Heart left ventricle (tissue), 16 donors: ENCODE data around the gene SLC26A1. TPM values are rescaled to one million over a fixed set of nuclear protein-coding genes. Genes with fewer than 3 reads are reported as not detected.

Source experiments
- ATAC-seq, 4 donors: fragments of 200-7000 bp; cut with Tn5 transposase; one replicate each; pipeline ENCODE4 v1.9.1; 2020 to 2022; ENCODE audit warnings: moderate library complexity in 4 of 4, mild to moderate bottlenecking in 3 of 4, moderate number of reproducible peaks in 1 of 4
- DNase-seq, 5 donors: peaks; one replicate each; pipeline ENCODE4 v3.0.0-alpha.2; 2020
- H3K27ac ChIP-seq, 12 donors: fragments of 200-600 bp; sonication (generic) in 4 of 12; one replicate each; pipeline versions ENCODE4 v1.5.0 to v1.8.0; 2016 to 2022; ENCODE audit warnings: mild to moderate bottlenecking in 2 of 12
- H3K27me3 ChIP-seq, 9 donors: fragments of 200-600 bp; sonication (generic) in 2 of 9; one replicate each; pipeline versions ENCODE4 v1.5.1 to v1.8.0; 2016 to 2022; ENCODE audit warnings: mild to moderate bottlenecking in 3 of 9
- H3K36me3 ChIP-seq, 9 donors: fragments of 200-600 bp; sonication (generic) in 2 of 9; one replicate each; pipeline versions ENCODE4 v1.5.0 to v1.8.0; 2018 to 2022; ENCODE audit warnings: mild to moderate bottlenecking in 2 of 9
- H3K4me1 ChIP-seq, 12 donors: fragments of 200-600 bp; sonication (generic) in 4 of 12; one replicate each; pipeline versions ENCODE4 v1.5.0 to v1.8.0; 2016 to 2022; ENCODE audit warnings: mild to moderate bottlenecking in 3 of 12
- H3K4me3 ChIP-seq, 12 donors: fragments of 200-600 bp; sonication (generic) in 4 of 12; one replicate each; pipeline versions ENCODE4 v1.5.0 to v1.8.0; 2017 to 2022; ENCODE audit warnings: mild to moderate bottlenecking in 9 of 12, moderate library complexity in 4 of 12
- H3K9me3 ChIP-seq, 12 donors: fragments of 200-600 bp; sonication (generic) in 4 of 12; one replicate each; pipeline versions ENCODE4 v1.5.0 to v1.8.0; 2016 to 2022; ENCODE audit warnings: mild to moderate bottlenecking in 1 of 12
- CTCF ChIP-seq, 12 donors: fragments of 200-600 bp; sonication (generic) in 4 of 12; IDR thresholded peaks; one replicate each; pipeline versions ENCODE4 v1.5.0 to v1.8.0; 2018 to 2022; ENCODE audit warnings: antibody characterized with exemption in 12 of 12, mild to moderate bottlenecking in 5 of 12
- POLR2A ChIP-seq, 2 donors: fragments of 450-650 bp; IDR thresholded peaks; one replicate each; pipeline ENCODE4 v1.6.1; 2017; ENCODE audit warnings: antibody characterized with exemption in 2 of 2, mild to moderate bottlenecking in 2 of 2, moderate library complexity in 2 of 2
- WGBS, 4 donors: extraction: QIAGEN DNeasy Blood & Tissue Kit in 2 of 4; methylation state at CpG; one replicate each; pipeline versions ENCODE4 v1.1.5 to v1.1.7; 2013 to 2018; 5-methylcytosine and 5-hydroxymethylcytosine counted together
- intact Hi-C, 10 donors: fragments of 100-400 bp; cut with DNase I; formaldehyde crosslinking; loops; one replicate each; pipeline versions ENCODE4 v1.11.1 to v1.14.2; 2022
- long read RNA-seq, 3 donors: library from polyadenylated mRNA; unstranded; transcript quantifications; one replicate each; pipeline ENCODE4 v2.0.0, GENCODE V29; 2020 to 2021
- polyA plus RNA-seq, 2 donors: library from polyadenylated mRNA; stranded (reverse); fragments of 200-250 nt; gene quantifications; one replicate each; pipeline ENCODE4 v1.2.3, GENCODE V29; 2013
- total RNA-seq, 9 donors: library from RNA; depleted of rRNA in 2 of 9; stranded (reverse); fragments of >200 nt in 2 of 9; fragmentation: NEBNext Ultra II Directional in 3 of 9; extraction: Animal tissue kit (Norgen Biotek cat#: 25700) in 3 of 9; gene quantifications; one replicate each; pipeline versions ENCODE4 v1.1.0 to v1.2.4, GENCODE V29; 2016 to 2023
- donor health status: ischemic (EF 13 %, LVEDD 7.1; RV severe dilation, severe dysfunction).
- donor health status: healthy with polysubstance abuse.
- donor health status: DM: no; HTN: yes; CAD: no.
- donor health status: DM: no; HTN: no; CAD: no.
- donor health status: ischemic (EF 25% LVEDD 6.9; RV normal size, moderate dysfunction).
- donor health status: ischemic (EF 25% LVEDD 5.7; RV mildly dilated, moderate dysfunction).
- donor health status: healthy.
- donor health status: DM: yes; HTN: yes; CAD: no.
- donor health status: ischemic (EF 35%, LVEDD 5.7; RV mildly dilated, moderate dysfunction).
- donor health status: nonischemic (EF 11% LVEDD 7.7; RV severe dilation, severe dysfunction).
- donor health status: DM: yes; HTN: yes; CAD: no.
- donor health status: PGD.
- donor health status: ischemic (EF 29% LVEDD 5.4; RV normal size, mild dysfunction).
- donor health status: nonischemic (EF 23%, LVEDD 6.1; RV moderate dilation, normal function).

Gene SLC26A1, protein sequence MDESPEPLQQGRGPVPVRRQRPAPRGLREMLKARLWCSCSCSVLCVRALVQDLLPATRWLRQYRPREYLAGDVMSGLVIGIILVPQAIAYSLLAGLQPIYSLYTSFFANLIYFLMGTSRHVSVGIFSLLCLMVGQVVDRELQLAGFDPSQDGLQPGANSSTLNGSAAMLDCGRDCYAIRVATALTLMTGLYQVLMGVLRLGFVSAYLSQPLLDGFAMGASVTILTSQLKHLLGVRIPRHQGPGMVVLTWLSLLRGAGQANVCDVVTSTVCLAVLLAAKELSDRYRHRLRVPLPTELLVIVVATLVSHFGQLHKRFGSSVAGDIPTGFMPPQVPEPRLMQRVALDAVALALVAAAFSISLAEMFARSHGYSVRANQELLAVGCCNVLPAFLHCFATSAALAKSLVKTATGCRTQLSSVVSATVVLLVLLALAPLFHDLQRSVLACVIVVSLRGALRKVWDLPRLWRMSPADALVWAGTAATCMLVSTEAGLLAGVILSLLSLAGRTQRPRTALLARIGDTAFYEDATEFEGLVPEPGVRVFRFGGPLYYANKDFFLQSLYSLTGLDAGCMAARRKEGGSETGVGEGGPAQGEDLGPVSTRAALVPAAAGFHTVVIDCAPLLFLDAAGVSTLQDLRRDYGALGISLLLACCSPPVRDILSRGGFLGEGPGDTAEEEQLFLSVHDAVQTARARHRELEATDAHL
- total RNA-seq (under 1 TPM in 4 of 9 donors, not detected in 5; 0.19 to 0.27 (median 0.25) TPM), polyA plus RNA-seq (under 1 TPM; 0.03 to 0.27 TPM)
- long read RNA-seq, donor 1 = 0 reads
- long read RNA-seq, donor 2 = 0 reads
- long read RNA-seq, donor 3 = 0 reads

DNA sequence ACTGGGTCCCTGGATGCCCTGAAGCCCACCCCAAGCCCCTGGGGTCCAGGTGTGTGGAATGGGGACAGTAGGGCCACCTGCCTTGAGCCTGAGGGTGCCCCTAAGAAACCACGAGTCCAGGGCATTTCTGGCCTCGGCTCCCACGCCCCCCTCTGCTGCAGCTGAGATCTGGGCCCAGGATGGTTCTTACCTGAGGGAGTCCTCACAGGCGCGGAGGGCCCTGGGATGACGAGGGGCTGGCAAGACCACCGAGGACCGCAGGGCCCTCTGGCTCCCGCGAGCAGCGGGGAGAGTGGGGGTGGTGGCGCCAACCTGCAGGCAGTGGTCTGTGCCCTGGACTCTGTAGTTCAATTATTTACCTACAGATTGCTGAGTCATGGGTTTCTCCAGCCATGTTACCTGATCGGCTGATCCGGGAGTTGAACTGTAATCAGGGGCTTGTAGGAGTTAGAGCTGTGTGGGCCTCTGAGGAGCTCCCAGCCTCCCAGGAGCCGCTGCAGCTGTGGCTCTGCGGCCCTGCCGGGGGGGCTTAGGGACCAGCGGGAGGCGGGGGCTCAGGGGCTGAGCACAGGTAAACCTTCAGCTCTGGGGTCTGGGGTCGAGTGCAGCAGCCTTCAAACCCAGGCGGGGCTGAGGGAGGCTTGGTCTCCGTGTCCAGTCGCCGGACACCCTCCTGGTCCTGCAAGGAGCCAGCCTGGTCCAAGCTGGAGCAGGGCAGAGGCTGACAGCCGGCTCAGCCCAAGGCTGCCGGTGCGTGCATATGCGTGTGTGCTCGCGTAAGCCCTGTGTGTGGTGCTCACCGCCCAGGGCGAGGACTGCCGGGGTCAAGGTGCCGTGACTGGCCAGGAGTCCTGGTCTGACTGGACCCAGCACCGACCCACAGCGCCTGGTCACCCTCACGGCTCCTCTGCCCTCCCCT lies at the start of gene SLC26A1:
Gene SLC26A1, minus strand, starts transcription at position 294 of the 919 bp plus-strand sequence. CDS start 1,701 bp downstream, outside the sequence.
- Histone ChIP-seq H3K4me1 (peaks cover 0 to 17% (median 6%) of the 10 kb centered on the region in 12 donors), H3K36me3 (peaks cover 0 to 19% (median 0%) of the 10 kb centered on the region in 9 donors), H3K27ac (no peak within 1 kb of the TSS), H3K27me3 (peaks cover 8 to 27% (median 11%) of the 10 kb centered on the region in 9 donors), H3K4me3 (no peak within 1 kb of the TSS), H3K9me3 (no peaks in the 10 kb centered on the region)
- peak in 3 of 5 donors; percentile 21 to 60 (median 22) for DNase-seq
- 81 to 89% (median 88%) methylated on average over 19 to 37 of the region's 37 CpGs for WGBS, 4 donors
- ATAC-seq = no peak
- TF ChIP-seq POLR2A (IDR thresholded peaks at IDR 0.05) (no peak), CTCF (IDR thresholded peaks at IDR 0.05) (no peak)
- intact Hi-C loops = loop anchor here in 2 of 10 donors (10.0 kb wide), 2 partner anchors 239 to 249 kb away; no protein-coding TSS in a partner anchor

- H3K27ac ChIP-seq = no peak overlapping the region
- peaks cover 7 to 32% (median 22%) of the 10 kb centered on the region in 9 donors for H3K27me3 ChIP-seq
- intact Hi-C loops = no loop called here
- H3K9me3 ChIP-seq = no peaks in the 10 kb centered on the region
- 88 to 94% (median 93%) methylated on average over 17 of the region's 17 CpGs for WGBS, 4 donors
- peak in 2 of 5 donors; percentile 17 to 49 for DNase-seq
- no peak overlapping the region for H3K4me3 ChIP-seq
- peaks cover 0 to 37% (median 21%) of the 10 kb centered on the region in 12 donors for H3K4me1 ChIP-seq
- no peak for TF ChIP-seq CTCF (IDR thresholded peaks at IDR 0.05)
- TF ChIP-seq POLR2A (IDR thresholded peaks at IDR 0.05) = no peak
- ATAC-seq = no peak
- H3K36me3 ChIP-seq = no peaks in the 10 kb centered on the region
These were observed 49.3 kb upstream of the SLC26A1 start for GRCh38 chr4:1042352-1043055.

GRCh38 chr4:1041936-1042330 lies 48.7 kb upstream of the SLC26A1 start:
- no peak overlapping the region for H3K27ac ChIP-seq
- ATAC-seq = no peak
- DNase-seq = peak in 2 of 5 donors; percentile 21 to 46
- WGBS, 4 donors = 43 to 62% (median 59%) methylated on average over 8 of the region's 8 CpGs
- H3K9me3 ChIP-seq = no peaks in the 10 kb centered on the region
- no peak overlapping the region for H3K4me3 ChIP-seq
- H3K36me3 ChIP-seq = no peaks in the 10 kb centered on the region
- peaks cover 7 to 32% (median 22%) of the 10 kb centered on the region in 9 donors for H3K27me3 ChIP-seq
- peaks cover 0 to 33% (median 15%) of the 10 kb centered on the region in 12 donors for H3K4me1 ChIP-seq
- TF ChIP-seq POLR2A (IDR thresholded peaks at IDR 0.05) (no peak), CTCF (IDR thresholded peaks at IDR 0.05) (no peak)
- intact Hi-C loops = no loop called here
